ENCODE results near the gene GIGYF2.

Gene GIGYF2

DNA sequence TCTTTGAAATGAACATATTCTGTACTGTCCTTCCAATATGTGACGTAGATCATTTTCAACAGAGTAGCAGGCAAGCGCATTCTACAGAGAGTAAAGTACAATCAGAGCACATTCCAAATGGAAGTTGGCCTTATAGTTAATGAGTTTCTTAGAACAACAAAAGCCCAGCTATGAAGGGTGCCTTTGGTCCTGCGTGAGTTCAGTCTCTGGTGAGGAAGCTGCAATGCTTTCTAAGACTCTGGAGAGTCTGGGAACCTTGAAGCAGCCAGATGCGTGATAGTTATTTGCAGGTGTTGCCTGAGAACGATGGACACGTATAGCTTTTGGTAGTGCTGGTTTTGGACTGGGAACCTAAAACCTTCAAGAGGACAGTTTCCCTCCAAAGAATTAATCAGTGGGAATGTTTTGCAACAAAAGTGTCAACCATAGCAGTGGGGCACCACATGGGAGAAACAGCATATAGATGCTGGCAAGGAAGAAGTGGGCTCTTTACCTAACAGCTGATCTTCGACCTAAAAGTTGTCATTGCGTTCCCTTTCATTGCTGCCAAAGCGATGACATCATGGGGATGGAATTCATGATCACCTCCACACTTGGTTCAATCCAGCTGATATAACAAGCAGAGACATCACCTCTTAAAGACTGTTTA lies 163.6 kb downstream of the GIGYF2 start:
- no peak overlapping the region for H3K4me3 ChIP-seq (replicated peaks; ENCODE audit: low read depth, low read length)
- DNase-seq (ENCODE audit: extremely low read depth, insufficient read length), result no peak
- H3K27me3 ChIP-seq (replicated peaks; ENCODE audit: control insufficient read depth, insufficient read depth, low read length), result no peaks in the 10 kb centered on the region
- TF ChIP-seq, protein P1, sequence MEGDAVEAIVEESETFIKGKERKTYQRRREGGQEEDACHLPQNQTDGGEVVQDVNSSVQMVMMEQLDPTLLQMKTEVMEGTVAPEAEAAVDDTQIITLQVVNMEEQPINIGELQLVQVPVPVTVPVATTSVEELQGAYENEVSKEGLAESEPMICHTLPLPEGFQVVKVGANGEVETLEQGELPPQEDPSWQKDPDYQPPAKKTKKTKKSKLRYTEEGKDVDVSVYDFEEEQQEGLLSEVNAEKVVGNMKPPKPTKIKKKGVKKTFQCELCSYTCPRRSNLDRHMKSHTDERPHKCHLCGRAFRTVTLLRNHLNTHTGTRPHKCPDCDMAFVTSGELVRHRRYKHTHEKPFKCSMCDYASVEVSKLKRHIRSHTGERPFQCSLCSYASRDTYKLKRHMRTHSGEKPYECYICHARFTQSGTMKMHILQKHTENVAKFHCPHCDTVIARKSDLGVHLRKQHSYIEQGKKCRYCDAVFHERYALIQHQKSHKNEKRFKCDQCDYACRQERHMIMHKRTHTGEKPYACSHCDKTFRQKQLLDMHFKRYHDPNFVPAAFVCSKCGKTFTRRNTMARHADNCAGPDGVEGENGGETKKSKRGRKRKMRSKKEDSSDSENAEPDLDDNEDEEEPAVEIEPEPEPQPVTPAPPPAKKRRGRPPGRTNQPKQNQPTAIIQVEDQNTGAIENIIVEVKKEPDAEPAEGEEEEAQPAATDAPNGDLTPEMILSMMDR (IDR thresholded peaks at IDR 0.05; ENCODE audit: insufficient read depth, low read length, poor library complexity, severe bottlenecking), result no peak
- peaks cover 13% of the 10 kb centered on the region for H3K36me3 ChIP-seq (ENCODE audit: control insufficient read depth, insufficient read depth, low read length)

DNA sequence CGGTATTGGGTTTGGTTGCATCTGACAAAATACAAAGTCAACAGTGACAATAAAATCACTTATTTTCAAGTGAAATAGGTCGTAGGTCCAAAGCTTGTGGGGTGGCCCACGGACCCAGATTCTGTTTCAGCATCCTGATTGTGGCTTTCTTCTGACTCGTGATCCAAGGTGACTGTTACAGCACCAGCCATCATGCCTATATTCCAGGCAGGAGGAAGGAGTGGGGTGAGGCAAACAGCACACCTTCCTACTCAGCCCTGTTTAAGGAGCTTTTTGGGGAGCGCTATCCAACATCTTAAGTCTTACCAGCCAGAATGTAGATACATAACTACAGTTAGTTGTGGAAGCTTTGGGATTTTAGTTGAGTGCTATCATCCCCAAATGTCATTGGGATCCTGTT lies 164.2 kb downstream of the GIGYF2 start:
- peaks cover 13% of the 10 kb centered on the region for H3K36me3 ChIP-seq (ENCODE audit: control insufficient read depth, insufficient read depth, low read length)
- no peak for DNase-seq (ENCODE audit: extremely low read depth, insufficient read length)

DNA sequence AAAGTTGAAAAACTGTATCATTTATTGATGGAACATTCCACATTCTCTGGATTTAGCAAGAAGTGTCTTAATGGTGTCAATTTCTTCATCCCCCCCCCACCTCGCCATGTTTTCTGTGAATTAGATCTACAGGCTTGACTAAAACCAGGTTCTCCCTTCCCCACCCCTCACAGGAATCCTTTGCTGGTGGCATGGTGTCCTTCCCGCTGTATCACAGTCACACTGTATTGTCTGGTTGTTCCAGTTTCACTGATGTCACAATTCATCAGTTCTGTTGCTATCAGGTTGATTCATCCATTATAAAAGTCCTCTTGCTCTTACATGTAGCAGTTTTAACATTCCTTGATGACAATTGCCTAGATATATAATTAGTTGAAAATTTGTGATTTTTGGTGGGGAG lies 166.9 kb downstream of the GIGYF2 start:
- DNase-seq (ENCODE audit: extremely low read depth, insufficient read length), result no peak
- H3K36me3 ChIP-seq (ENCODE audit: control insufficient read depth, insufficient read depth, low read length), result peaks cover 2% of the 10 kb centered on the region
- TF ChIP-seq, protein P1 (IDR thresholded peaks at IDR 0.05; ENCODE audit: insufficient read depth, low read length, poor library complexity, severe bottlenecking), result no peak

More for the DNA sequence above, 164.2 kb downstream of the GIGYF2 start:
- no peaks in the 10 kb centered on the region for H3K27me3 ChIP-seq (replicated peaks; ENCODE audit: control insufficient read depth, insufficient read depth, low read length)
- H3K4me3 ChIP-seq (replicated peaks; ENCODE audit: low read depth, low read length), result no peak overlapping the region
- TF ChIP-seq, protein P1 (IDR thresholded peaks at IDR 0.05; ENCODE audit: insufficient read depth, low read length, poor library complexity, severe bottlenecking), result no peak

DNA sequence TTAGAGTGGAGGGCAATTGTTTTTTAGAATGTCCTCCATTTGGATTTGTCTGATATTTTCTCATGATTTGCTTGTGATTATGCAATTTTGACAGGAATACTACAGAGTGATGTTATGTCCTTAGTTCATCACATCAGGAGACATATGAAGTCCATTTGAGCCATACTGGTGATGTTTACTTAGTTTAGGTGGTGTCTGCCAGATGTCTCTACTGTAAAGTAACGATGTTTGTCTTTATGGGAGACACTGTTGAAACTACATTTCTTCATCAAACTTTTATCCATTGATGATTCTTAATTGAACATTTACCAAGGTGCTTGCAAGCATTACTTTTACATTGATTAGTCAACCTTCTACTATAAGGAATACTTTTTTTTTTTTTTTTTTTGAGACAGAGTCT lies 168.0 kb downstream of the GIGYF2 start:
- TF ChIP-seq, protein P1 (IDR thresholded peaks at IDR 0.05; ENCODE audit: insufficient read depth, low read length, poor library complexity, severe bottlenecking), result no peak
- DNase-seq (ENCODE audit: extremely low read depth, insufficient read length), result no peak
- no peaks in the 10 kb centered on the region; the same call in 1 of the 2 replicates for H3K36me3 ChIP-seq (ENCODE audit: control insufficient read depth, insufficient read depth, low read length)
- no peak overlapping the region for H3K4me3 ChIP-seq (replicated peaks; ENCODE audit: low read depth, low read length)
- H3K27me3 ChIP-seq (replicated peaks; ENCODE audit: control insufficient read depth, insufficient read depth, low read length), result no peaks in the 10 kb centered on the region

More for the DNA sequence above, 166.9 kb downstream of the GIGYF2 start:
- Histone ChIP-seq H3K4me3 (replicated peaks; ENCODE audit: low read depth, low read length) (no peak overlapping the region), H3K27me3 (replicated peaks; ENCODE audit: control insufficient read depth, insufficient read depth, low read length) (no peaks in the 10 kb centered on the region)

- H3K4me3 ChIP-seq (replicated peaks; ENCODE audit: low read depth, low read length), result no peak overlapping the region
- DNase-seq (ENCODE audit: extremely low read depth, insufficient read length), result no peak
- no peaks in the 10 kb centered on the region for H3K27me3 ChIP-seq (replicated peaks; ENCODE audit: control insufficient read depth, insufficient read depth, low read length)
- no peaks in the 10 kb centered on the region; the same call in 1 of the 2 replicates for H3K36me3 ChIP-seq (ENCODE audit: control insufficient read depth, insufficient read depth, low read length)
- TF ChIP-seq, protein P1 (IDR thresholded peaks at IDR 0.05; ENCODE audit: insufficient read depth, low read length, poor library complexity, severe bottlenecking), result no peak
Measured at GRCh38 chr2:232866104-232866503, 169.0 kb downstream of the GIGYF2 start.

All from GM06990 (cell line).